Measurements from ENCODE around the gene TSPAN8.

Gene TSPAN8

GRCh38 chr12:71157601-71158233, at the start of gene TSPAN8:
Gene TSPAN8 (minus strand): TSS chr12:71157999. CDS start chr12:71157678, 321 bp downstream.
- no peak within 1 kb of the TSS for H3K4me3 ChIP-seq (ENCODE audit: low read depth, low read length)
- DNase-seq (ENCODE audit: low read depth, low spot score), result no peak
- ChIA-PET CTCF (no interaction called here), POLR2A (no interaction called here)
- no peak for TF ChIP-seq CTCF (IDR thresholded peaks at IDR 0.05; ENCODE audit: insufficient read depth, low read length, missing control alignments)

GRCh38 chr12:71201136-71201679, 43.4 kb upstream of the TSPAN8 start:
- H3K4me3 ChIP-seq (ENCODE audit: low read depth, low read length), result no peak overlapping the region
- DNase-seq (ENCODE audit: low read depth, low spot score), result no peak
- POLR2A ChIA-PET, result no interaction called here
- TF ChIP-seq CTCF (IDR thresholded peaks at IDR 0.05; ENCODE audit: insufficient read depth, low read length, missing control alignments), result no peak
- CTCF ChIA-PET, result no interaction called here

- no peak for TF ChIP-seq CTCF (IDR thresholded peaks at IDR 0.05; ENCODE audit: insufficient read depth, low read length, missing control alignments)
- ChIA-PET CTCF (no interaction called here), POLR2A (no interaction called here)
- no peak overlapping the region for H3K4me3 ChIP-seq (ENCODE audit: low read depth, low read length)
- no peak for DNase-seq (ENCODE audit: low read depth, low spot score)
Measured at GRCh38 chr12:71200706-71201105, 42.9 kb upstream of the TSPAN8 start.

- POLR2A ChIA-PET, result no interaction called here
Measured at GRCh38 chr12:71197460-71197859, 39.7 kb upstream of the TSPAN8 start.

GRCh38 chr12:71195338-71195896, 37.6 kb upstream of the TSPAN8 start:
- no peak overlapping the region for H3K4me3 ChIP-seq (ENCODE audit: low read depth, low read length)
- POLR2A ChIA-PET, result no interaction called here
- TF ChIP-seq CTCF (IDR thresholded peaks at IDR 0.05; ENCODE audit: insufficient read depth, low read length, missing control alignments), result no peak
- CTCF ChIA-PET, result no interaction called here
- no peak for DNase-seq (ENCODE audit: low read depth, low spot score)

More at GRCh38 chr12:71197460-71197859, 39.7 kb upstream of the TSPAN8 start:
- no peak overlapping the region for H3K4me3 ChIP-seq (ENCODE audit: low read depth, low read length)
- TF ChIP-seq CTCF (IDR thresholded peaks at IDR 0.05; ENCODE audit: insufficient read depth, low read length, missing control alignments), result no peak
- DNase-seq (ENCODE audit: low read depth, low spot score), result no peak
- CTCF ChIA-PET, result no interaction called here

DNA sequence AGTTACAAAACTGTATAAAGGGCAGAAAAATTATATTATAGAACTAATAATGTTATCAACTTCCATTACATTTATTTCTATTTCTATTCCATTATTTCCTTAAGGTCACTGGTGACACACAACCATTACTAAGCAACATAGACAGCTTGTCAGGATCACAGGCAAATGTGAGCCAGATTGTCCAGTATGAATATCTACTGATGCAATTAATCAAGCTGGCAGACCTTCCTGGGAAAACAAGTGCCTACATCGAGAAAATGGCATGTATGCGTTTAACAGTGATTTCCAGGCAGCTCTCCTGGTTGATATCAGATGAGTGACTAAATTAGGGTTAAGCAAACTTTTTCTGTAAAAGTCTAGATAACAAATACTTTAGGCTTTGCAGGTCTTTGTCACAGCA, 36.9 kb upstream of the TSPAN8 start:
- CTCF ChIA-PET, result no interaction called here

More for the DNA sequence above, 36.9 kb upstream of the TSPAN8 start:
- no peak for TF ChIP-seq CTCF (IDR thresholded peaks at IDR 0.05; ENCODE audit: insufficient read depth, low read length, missing control alignments)
- POLR2A ChIA-PET, result no interaction called here
- DNase-seq (ENCODE audit: low read depth, low spot score), result no peak
- H3K4me3 ChIP-seq (ENCODE audit: low read depth, low read length), result no peak overlapping the region

Measured in AG04449 (cell line).